Pancreas (tissue), 10 donors: ENCODE measurements around the gene AGR2. TPM values are rescaled to one million over a fixed set of nuclear protein-coding genes. Genes with fewer than 3 reads are reported as not detected.

Experiments
- ATAC-seq, 4 donors: fragments of 200-7000 bp; cut with Tn5 transposase; one replicate each; pipeline versions ENCODE4 v1.8.0 to v1.9.1; 2020; ENCODE audit warnings: mild to moderate bottlenecking in 4 of 4, moderate library complexity in 4 of 4
- DNase-seq, 6 donors: peaks; one replicate each; pipeline ENCODE4 v3.0.0-alpha.2; 2020
- FAIRE-seq: peaks from 2 replicates; lab custom pipeline; 2012; peaks lifted over from hg19 to GRCh38; lab: Jason Lieb, UNC
- H3K27ac ChIP-seq, 4 donors: fragments of 200-600 bp; sonication (generic); 1 replicate in 3 of 4; 2 replicates in 1 of 4; pipeline versions ENCODE4 v1.5.0 to v1.8.0; 2020
- H3K27me3 ChIP-seq, 4 donors: fragments of 200-600 bp; one replicate each; pipeline ENCODE4 v1.8.0; 2021
- H3K36me3 ChIP-seq, 3 donors: fragments of 200-600 bp; sonication (generic) in 1 of 3; one replicate each; pipeline versions ENCODE4 v1.5.0 to v1.8.0; 2020 to 2021
- H3K4me1 ChIP-seq, 3 donors: fragments of 200-600 bp; one replicate each; pipeline ENCODE4 v1.8.0; 2021
- H3K4me3 ChIP-seq, 4 donors: fragments of 200-600 bp; sonication (generic) in 2 of 4; one replicate each; pipeline versions ENCODE4 v1.5.0 to v1.8.0; 2020 to 2021
- H3K9me3 ChIP-seq, 4 donors: fragments of 200-600 bp; one replicate each; pipeline ENCODE4 v1.8.0; 2021
- WGBS, 2 donors: extraction: QIAGEN DNeasy Blood & Tissue Kit; methylation state at CpG; one replicate each; pipeline ENCODE4 v1.1.7; 2013; 5-methylcytosine and 5-hydroxymethylcytosine counted together
- intact Hi-C, 3 donors: fragments of 100-400 bp; cut with DNase I; formaldehyde crosslinking; loops; one replicate each; pipeline versions ENCODE4 v1.11.1 to v1.14.2; 2022
- polyA plus RNA-seq, 2 donors: library from polyadenylated mRNA; stranded (reverse); fragments of 200-250 nt; gene quantifications; one replicate each; pipeline ENCODE4 v1.2.3, GENCODE V29; 2013
- total RNA-seq, 6 donors: library from RNA; stranded (reverse); fragmentation: NEBNext Ultra II Directional in 4 of 6; extraction: Animal tissue kit (Norgen Biotek cat#: 25700) in 4 of 6; gene quantifications; one replicate each; pipeline versions ENCODE4 v1.2.1 to v1.2.4, GENCODE V29; 2021 to 2023
- TF ChIP-seq, protein P1 (sequence below), 4 donors: fragments of 200-600 bp; sonication (generic) in 3 of 4; IDR thresholded peaks; one replicate each; pipeline versions ENCODE4 v1.5.0 to v1.8.0; 2021; ENCODE audit warnings: antibody characterized with exemption in 4 of 4
- donor health status: healthy with polysubstance abuse.
- donor health status: DM: no; HTN: no; CAD: no; lungs with moderate emphysema.
- donor health status: DM: no; HTN: no; CAD: no.
- donor health status: control.
- donor health status: control.
- donor health status: Bipolar disorder and iron deficiency.
- donor health status: DM: yes; HTN: yes; CAD: no.
- donor health status: DM: no; HTN: no; CAD: no.
- donor health status: DM: no; HTN: no; CAD: no.
- donor health status: DM: yes; HTN: yes; CAD: no.

The AGR2 gene
- total and polyA plus RNA-seq, 8 donors, result 2.3 to 31.5 (median 11.5) TPM

DNA sequence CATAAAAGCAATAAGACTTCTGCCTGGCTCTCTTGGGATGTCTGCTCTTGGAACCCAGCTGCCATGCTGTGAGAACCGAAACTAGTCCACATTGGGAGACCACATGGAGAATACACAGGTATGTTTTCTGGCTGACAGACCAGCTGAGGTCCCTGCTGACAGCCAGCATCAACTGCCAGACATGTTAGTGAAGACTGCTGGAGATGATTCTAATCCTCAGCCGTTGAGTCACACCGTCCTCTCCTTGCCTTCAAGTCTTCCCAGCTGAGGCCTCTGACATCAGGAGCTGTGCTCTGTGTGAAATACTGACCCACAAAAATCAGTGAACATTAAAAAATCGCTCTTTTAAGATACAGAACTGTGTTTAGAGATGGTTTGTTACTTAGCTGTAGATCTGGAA lies 36.9 kb upstream of the AGR2 start:
- Histone ChIP-seq H3K4me3 (no peak overlapping the region), H3K9me3 (no peaks in the 10 kb centered on the region)

DNA sequence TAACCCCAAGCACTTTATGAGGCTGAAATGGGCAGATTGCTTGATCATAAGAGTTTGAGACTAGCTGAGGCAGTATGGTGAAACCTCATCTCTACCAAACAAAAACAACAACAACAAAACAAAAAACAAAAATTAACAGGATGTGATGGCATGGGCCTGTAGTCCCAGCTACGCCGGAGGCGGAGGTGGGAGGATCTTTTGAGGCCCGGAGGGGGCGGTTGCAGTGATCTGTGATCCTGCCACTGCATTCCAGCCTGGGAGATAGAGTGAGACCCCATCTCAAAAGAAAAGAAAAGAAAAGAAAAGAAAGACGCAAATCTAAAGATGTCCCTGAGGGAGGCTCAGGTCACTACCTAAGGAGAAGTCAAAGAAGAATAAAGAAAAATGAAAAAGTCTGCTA lies 35.3 kb upstream of the AGR2 start:
- H3K27me3 ChIP-seq, result no peaks in the 10 kb centered on the region
- H3K9me3 ChIP-seq, result no peaks in the 10 kb centered on the region
- H3K27ac ChIP-seq, result no peak overlapping the region
- DNase-seq (no peak), FAIRE-seq (no peak), ATAC-seq (no peak)
- no peak overlapping the region for H3K4me3 ChIP-seq
- no peaks in the 10 kb centered on the region for H3K4me1 ChIP-seq
- TF ChIP-seq, protein P1, sequence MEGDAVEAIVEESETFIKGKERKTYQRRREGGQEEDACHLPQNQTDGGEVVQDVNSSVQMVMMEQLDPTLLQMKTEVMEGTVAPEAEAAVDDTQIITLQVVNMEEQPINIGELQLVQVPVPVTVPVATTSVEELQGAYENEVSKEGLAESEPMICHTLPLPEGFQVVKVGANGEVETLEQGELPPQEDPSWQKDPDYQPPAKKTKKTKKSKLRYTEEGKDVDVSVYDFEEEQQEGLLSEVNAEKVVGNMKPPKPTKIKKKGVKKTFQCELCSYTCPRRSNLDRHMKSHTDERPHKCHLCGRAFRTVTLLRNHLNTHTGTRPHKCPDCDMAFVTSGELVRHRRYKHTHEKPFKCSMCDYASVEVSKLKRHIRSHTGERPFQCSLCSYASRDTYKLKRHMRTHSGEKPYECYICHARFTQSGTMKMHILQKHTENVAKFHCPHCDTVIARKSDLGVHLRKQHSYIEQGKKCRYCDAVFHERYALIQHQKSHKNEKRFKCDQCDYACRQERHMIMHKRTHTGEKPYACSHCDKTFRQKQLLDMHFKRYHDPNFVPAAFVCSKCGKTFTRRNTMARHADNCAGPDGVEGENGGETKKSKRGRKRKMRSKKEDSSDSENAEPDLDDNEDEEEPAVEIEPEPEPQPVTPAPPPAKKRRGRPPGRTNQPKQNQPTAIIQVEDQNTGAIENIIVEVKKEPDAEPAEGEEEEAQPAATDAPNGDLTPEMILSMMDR (IDR thresholded peaks at IDR 0.05), result no peak
- H3K36me3 ChIP-seq, result no peaks in the 10 kb centered on the region
- intact Hi-C loops, result no loop called here
- WGBS, 2 donors, result 94 to 95% methylated on average over 6 of the region's 6 CpGs

More for the DNA sequence above, 36.9 kb upstream of the AGR2 start:
- WGBS, 2 donors, result 88 to 95% methylated on average over 4 of the region's 4 CpGs
- H3K27ac ChIP-seq, result no peak overlapping the region
- H3K27me3 ChIP-seq, result no peaks in the 10 kb centered on the region
- no peak for DNase-seq
- peaks cover 0 to 4% (median 2%) of the 10 kb centered on the region in 3 donors for H3K4me1 ChIP-seq
- intact Hi-C loops, result no loop called here
- no peak for FAIRE-seq
- no peak for ATAC-seq
- H3K36me3 ChIP-seq, result no peaks in the 10 kb centered on the region
- TF ChIP-seq, protein P1 (IDR thresholded peaks at IDR 0.05), result no peak

DNA sequence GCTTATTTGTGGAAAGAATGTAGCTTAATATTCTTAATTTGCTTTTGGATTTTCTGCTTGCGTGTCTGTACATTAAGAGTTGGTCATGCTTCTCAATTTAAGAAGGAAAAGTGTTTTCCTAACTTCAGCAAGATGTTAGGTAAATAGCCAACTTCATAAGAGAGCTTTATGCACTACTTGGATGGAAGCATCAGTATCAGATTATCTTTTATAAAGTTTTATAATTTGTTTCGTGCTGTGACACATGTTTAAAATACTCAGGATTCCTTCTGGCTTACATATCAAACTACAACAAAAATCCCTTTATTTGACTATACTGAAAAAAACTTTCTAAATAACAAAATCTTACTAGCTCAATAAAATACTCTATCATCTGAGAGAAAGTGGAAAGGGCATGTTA lies 34.8 kb upstream of the AGR2 start:
- 65 to 66% methylated on average over 2 of the region's 2 CpGs for WGBS, 2 donors
- Histone ChIP-seq H3K27me3 (no peaks in the 10 kb centered on the region), H3K27ac (no peak overlapping the region), H3K36me3 (no peaks in the 10 kb centered on the region), H3K4me3 (no peak overlapping the region), H3K4me1 (no peaks in the 10 kb centered on the region), H3K9me3 (no peaks in the 10 kb centered on the region)
- ATAC-seq (peak in 2 of 4 donors; percentile 35 to 62), DNase-seq (no peak), FAIRE-seq (no peak)
- intact Hi-C loops, result no loop called here
- TF ChIP-seq, protein P1 (IDR thresholded peaks at IDR 0.05), result no peak

DNA sequence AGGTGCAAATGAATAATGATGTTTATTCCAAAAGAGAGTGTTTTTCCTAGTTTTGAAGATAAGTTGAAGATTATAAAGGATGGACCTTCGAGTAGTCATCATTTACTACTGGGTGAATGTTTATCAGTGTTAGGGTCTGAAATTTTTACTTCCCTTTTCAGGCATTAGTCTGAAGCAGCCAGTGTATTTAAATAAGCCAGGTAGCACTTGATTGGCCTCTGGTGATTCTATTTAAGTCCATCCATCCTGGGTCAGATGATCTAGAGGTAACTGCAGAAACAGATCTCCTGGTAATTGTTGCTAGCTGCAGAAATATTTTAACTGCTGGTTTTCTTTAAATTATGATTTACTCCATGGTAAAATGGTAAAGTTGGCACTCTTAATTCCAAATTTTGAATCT lies 34.1 kb upstream of the AGR2 start:
- ATAC-seq, result no peak
- Histone ChIP-seq H3K36me3 (no peaks in the 10 kb centered on the region), H3K4me1 (no peaks in the 10 kb centered on the region), H3K4me3 (no peak overlapping the region), H3K27me3 (no peaks in the 10 kb centered on the region), H3K9me3 (no peaks in the 10 kb centered on the region), H3K27ac (peak overlapping the region in 1 of 4 donors; percentile 13)
- FAIRE-seq, result no peak
- intact Hi-C loops, result no loop called here
- TF ChIP-seq, protein P1 (IDR thresholded peaks at IDR 0.05), result no peak
- DNase-seq, result no peak
- WGBS, 2 donors, result 86 to 93% methylated on average over 1 of the region's 1 CpG

DNA sequence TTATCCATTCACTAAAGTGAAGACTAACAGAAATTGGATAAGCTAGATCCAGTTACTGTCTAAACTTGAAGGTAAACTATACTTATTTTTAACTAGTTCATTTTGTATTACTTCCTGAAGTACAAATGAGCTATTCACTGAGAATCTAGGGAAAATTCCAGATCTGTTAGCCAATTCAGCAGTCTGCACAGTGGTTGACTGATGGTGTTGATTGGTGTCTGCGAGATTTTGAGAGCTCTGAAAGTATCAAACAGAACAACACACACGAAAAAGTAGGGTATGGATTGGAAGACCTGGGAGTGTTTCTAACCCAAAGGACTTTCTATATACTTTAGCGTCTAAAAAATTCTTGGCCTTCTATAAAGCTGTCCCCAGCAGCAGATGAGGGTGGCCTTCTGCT lies 33.6 kb upstream of the AGR2 start:
- no peaks in the 10 kb centered on the region for H3K27me3 ChIP-seq
- WGBS, 2 donors, result 37 to 61% methylated on average over 3 of the region's 3 CpGs
- DNase-seq (no peak), FAIRE-seq (no peak), ATAC-seq (peak in 1 of 4 donors; percentile 51)
- no peak overlapping the region for H3K4me3 ChIP-seq
- intact Hi-C loops, result no loop called here
- H3K9me3 ChIP-seq, result no peaks in the 10 kb centered on the region
- no peaks in the 10 kb centered on the region for H3K36me3 ChIP-seq
- H3K4me1 ChIP-seq, result no peaks in the 10 kb centered on the region
- H3K27ac ChIP-seq, result peak overlapping the region in 1 of 4 donors; percentile 13
- TF ChIP-seq, protein P1 (IDR thresholded peaks at IDR 0.05), result no peak
